Stimulated activated naive CD8-positive, alpha-beta T cell treated with anti-CD3 and anti-CD28 coated beads, Interleukin-15, Interleukin-2, amounts not matched to agents 100 U/mL and 50 U/mL, for 24 hours (primary cell): Measurements from ENCODE around the gene ATP10B.

ENCODE experiments used
- ATAC-seq: fragments of 150-1000 bp; cut with Tn5 transposase; one replicate; pipeline ENCODE4 v1.10.0; 2021
- DNase-seq: peaks from one replicate; pipeline ENCODE4 v3.0.0; 2021

ATP10B gene

GRCh38 chr5:160685695-160686094 is 166.3 kb downstream of the ATP10B start:
- DNase-seq (no peak), ATAC-seq (no peak)

- no peak for DNase-seq
- ATAC-seq, result no peak
Observed at GRCh38 chr5:160685219-160685618, 166.8 kb downstream of the ATP10B start.

- DNase-seq, result no peak
Observed at GRCh38 chr5:160679567-160680309, 172.3 kb downstream of the ATP10B start.

GRCh38 chr5:160675988-160676387 is 176.0 kb downstream of the ATP10B start:
- DNase-seq (no peak), ATAC-seq (no peak)

More at GRCh38 chr5:160679567-160680309, 172.3 kb downstream of the ATP10B start:
- ATAC-seq, result no peak

GRCh38 chr5:160674901-160675300 is 177.1 kb downstream of the ATP10B start:
- DNase-seq (no peak), ATAC-seq (no peak)

- DNase-seq (no peak), ATAC-seq (no peak)
Observed at GRCh38 chr5:160672521-160672920, 179.5 kb downstream of the ATP10B start.

GRCh38 chr5:160668356-160668755 is 183.7 kb downstream of the ATP10B start:
- no peak for DNase-seq
- no peak for ATAC-seq

GRCh38 chr5:160667160-160667559 is 184.9 kb downstream of the ATP10B start:
- DNase-seq, result no peak
- ATAC-seq, result no peak

GRCh38 chr5:160665460-160665859 is 186.6 kb downstream of the ATP10B start:
- ATAC-seq, result no peak
- no peak for DNase-seq

- no peak for ATAC-seq
- DNase-seq, result no peak
Observed at GRCh38 chr5:160660132-160660531, 191.9 kb downstream of the ATP10B start.

GRCh38 chr5:160657622-160658458 is 194.2 kb downstream of the ATP10B start:
- ATAC-seq (no peak), DNase-seq (no peak)

GRCh38 chr5:160657068-160657507 is 194.9 kb downstream of the ATP10B start:
- ATAC-seq (no peak), DNase-seq (no peak)

- DNase-seq (no peak), ATAC-seq (no peak)
Observed at GRCh38 chr5:160655717-160656116, 196.3 kb downstream of the ATP10B start.

GRCh38 chr5:160651692-160652645 is 200.0 kb downstream of the ATP10B start:
- DNase-seq (no peak), ATAC-seq (no peak)

GRCh38 chr5:160649304-160649703 is 202.7 kb downstream of the ATP10B start:
- no peak for ATAC-seq

GRCh38 chr5:160646033-160646432 is 206.0 kb downstream of the ATP10B start:
- ATAC-seq (no peak), DNase-seq (no peak)

More at GRCh38 chr5:160649304-160649703, 202.7 kb downstream of the ATP10B start:
- DNase-seq, result no peak

GRCh38 chr5:160643616-160644240 is 208.3 kb downstream of the ATP10B start:
- no peak for DNase-seq

GRCh38 chr5:160641405-160641804 is 210.6 kb downstream of the ATP10B start:
- ATAC-seq (no peak), DNase-seq (no peak)

More at GRCh38 chr5:160643616-160644240, 208.3 kb downstream of the ATP10B start:
- no peak for ATAC-seq

GRCh38 chr5:160640406-160640805 is 211.6 kb downstream of the ATP10B start:
- no peak for DNase-seq
- ATAC-seq, result no peak

GRCh38 chr5:160638161-160638742 is 213.8 kb downstream of the ATP10B start:
- DNase-seq (no peak), ATAC-seq (no peak)
